Keratinocyte (primary cell): ENCODE data around the gene ZFP36L2. TPM values are rescaled to one million over a fixed set of nuclear protein-coding genes. Genes with fewer than 3 reads are reported as not detected.

Experiments used
- DNase-seq: peaks from one replicate; pipeline ENCODE4 v3.0.0-alpha.2; 2011; ENCODE audit warnings: low read depth, missing footprints, low spot score
- FAIRE-seq: peaks from 2 replicates; lab custom pipeline; 2011; peaks lifted over from hg19 to GRCh38; lab: Jason Lieb, UNC
- H2AFZ ChIP-seq: 2 replicates; pipeline ENCODE4 v1.6.0; 2012; ENCODE audit warnings: low read length, control low read depth, inconsistent platforms; ENCODE audit not compliant: control insufficient read depth
- H3K27ac ChIP-seq: 2 replicates; pipeline ENCODE4 v1.5.1; 2011; ENCODE audit warnings: low read length; ENCODE audit not compliant: control insufficient read depth, insufficient read depth
- H3K27me3 ChIP-seq: 3 replicates; pipeline ENCODE4 v1.6.0; 2011; ENCODE audit warnings: low read length; ENCODE audit not compliant: control insufficient read depth, insufficient read depth; ENCODE audit errors: extremely low read depth
- H3K36me3 ChIP-seq, 2 experiments: 2 replicates in 1 of 2; 3 replicates in 1 of 2; pipeline ENCODE4 v1.5.1; 2011; ENCODE audit warnings: low read length in 2 of 2, mild to moderate bottlenecking in 1 of 2; ENCODE audit not compliant: control insufficient read depth in 2 of 2, insufficient read depth in 2 of 2; ENCODE audit errors: extremely low read depth in 1 of 2
- H3K4me1 ChIP-seq: 3 replicates; pipeline ENCODE4 v1.5.1; 2011; ENCODE audit warnings: low read length; ENCODE audit not compliant: control insufficient read depth, insufficient read depth; ENCODE audit errors: extremely low read depth
- H3K4me2 ChIP-seq: 3 replicates; pipeline ENCODE4 v1.6.0; 2011; ENCODE audit warnings: low read depth, low read length; ENCODE audit not compliant: control insufficient read depth, insufficient read depth; ENCODE audit errors: extremely low read depth
- H3K4me3 ChIP-seq, 3 experiments: fragments of 200-600 bp in 1 of 3; sonication (generic) in 1 of 3; 2 replicates in 2 of 3; 3 replicates in 1 of 3; pipeline ENCODE4 v1.5.1; 2011 to 2016; ENCODE audit warnings: low read length in 3 of 3, mild to moderate bottlenecking in 3 of 3, control low read depth in 2 of 3, inconsistent platforms in 1 of 3, low read depth in 1 of 3, mixed read lengths in 1 of 3, mixed run types in 1 of 3, moderate library complexity in 1 of 3; ENCODE audit not compliant: control insufficient read depth in 2 of 3, insufficient read depth in 2 of 3; ENCODE audit errors: extremely low read depth in 1 of 3
- H3K79me2 ChIP-seq: 2 replicates; pipeline ENCODE4 v1.6.0; 2012; ENCODE audit warnings: low read length; ENCODE audit not compliant: control insufficient read depth, insufficient read depth
- H3K9ac ChIP-seq: 3 replicates; pipeline ENCODE4 v1.6.0; 2011; ENCODE audit warnings: low read length; ENCODE audit not compliant: control insufficient read depth, insufficient read depth; ENCODE audit errors: extremely low read depth
- H3K9me1 ChIP-seq: 3 replicates; pipeline ENCODE4 v1.6.0; 2011; ENCODE audit warnings: low read length; ENCODE audit not compliant: control insufficient read depth, insufficient read depth; ENCODE audit errors: extremely low read depth
- H3K9me3 ChIP-seq: 2 replicates; pipeline ENCODE4 v1.5.1; 2012; ENCODE audit warnings: low read depth, low read length; ENCODE audit not compliant: control insufficient read depth
- H4K20me1 ChIP-seq: 3 replicates; pipeline ENCODE4 v1.6.0; 2011; ENCODE audit warnings: low read length; ENCODE audit not compliant: control insufficient read depth, insufficient read depth; ENCODE audit errors: extremely low read depth
- CTCF ChIP-seq, 3 experiments: IDR thresholded peaks in 1 of 3; conservative IDR thresholded peaks in 1 of 3; optimal IDR thresholded peaks in 1 of 3; 2 replicates in 2 of 3; 3 replicates in 1 of 3; pipeline versions ENCODE3 to v1.5.1; 2011; ENCODE audit warnings: low read length in 3 of 3, mild to moderate bottlenecking in 3 of 3, moderate library complexity in 2 of 3, control low read depth in 1 of 3, inconsistent platforms in 1 of 3; ENCODE audit not compliant: insufficient read depth in 2 of 3; ENCODE audit errors: extremely low read depth in 1 of 3
- EZH2 ChIP-seq: IDR thresholded peaks from one replicate; pipeline ENCODE4 v1.6.1; 2012; ENCODE audit warnings: inconsistent platforms, mild to moderate bottlenecking, low read length, moderate library complexity
- dilution Hi-C: fragments of 300-500 bp; cut with MboI; formaldehyde crosslinking; loops from one replicate; pipeline ENCODE4 v1.7.0; 2020; ENCODE audit warnings: low sequenced_read_pairs; ENCODE audit not compliant: extremely low pct_ligation_motif_present
- polyA plus RNA-seq, 5 experiments: library from polyadenylated mRNA; depleted of rRNA in 3 of 5; stranded (reverse) in 3 of 5; stranded (forward) in 1 of 5; unstranded in 1 of 5; fragments of >200 nt; gene quantifications; 1 replicate in 1 of 5; 2 replicates in 3 of 5; 3 replicates in 1 of 5; pipeline versions ENCODE4 v1.2.1 to v1.2.3, GENCODE V29; 2011 to 2012; ENCODE audit warnings: missing spikeins in 2 of 5, low read depth in 1 of 5, low replicate concordance in 1 of 5

Gene ZFP36L2
- polyA plus RNA-seq, 1 donor (not counting 4 experiments of a cell fraction or from before 2014, with no cell fraction given) = 52.4 TPM

GRCh38 chr2:43240766-43241150, 14.4 kb upstream of the ZFP36L2 start:
- dilution Hi-C loops = no loop called here
- Histone ChIP-seq H2AFZ (no peak overlapping the region), H3K4me1 (no peaks in the 10 kb centered on the region), H3K27ac (no peak overlapping the region), H3K9me1 (no peaks in the 10 kb centered on the region), H3K4me3 (no peak overlapping the region), H3K9ac (no peak overlapping the region), H3K27me3 (no peaks in the 10 kb centered on the region), H3K4me2 (no peak overlapping the region), H4K20me1 (no peaks in the 10 kb centered on the region), H3K79me2 (no peaks in the 10 kb centered on the region), H3K9me3 (no peaks in the 10 kb centered on the region), H3K36me3 (peaks cover 0 to 7% of the 10 kb centered on the region in 2 experiments)
- DNase-seq (no peak), FAIRE-seq (no peak)
- TF ChIP-seq EZH2 (no peak), CTCF (optimal IDR thresholded peaks at IDR 0.05 in 1 of 3, IDR thresholded peaks at IDR 0.05 in 1 of 3, conservative IDR thresholded peaks at IDR 0.05 in 1 of 3; ENCODE audit: extremely low read depth in 1 of 3, insufficient read depth in 2 of 3, low read length in 3 of 3) (no peak)

GRCh38 chr2:43239981-43240765, 13.8 kb upstream of the ZFP36L2 start:
- H3K9me3 ChIP-seq = no peaks in the 10 kb centered on the region
- H4K20me1 ChIP-seq = no peaks in the 10 kb centered on the region
- no peaks in the 10 kb centered on the region for H3K79me2 ChIP-seq
- H2AFZ ChIP-seq = no peak overlapping the region
- H3K9me1 ChIP-seq = no peaks in the 10 kb centered on the region
- H3K4me3 ChIP-seq = no peak overlapping the region
- no peak overlapping the region for H3K4me2 ChIP-seq
- DNase-seq = no peak
- H3K36me3 ChIP-seq = peaks cover 0 to 7% of the 10 kb centered on the region in 2 experiments
- no peak overlapping the region for H3K9ac ChIP-seq
- FAIRE-seq = no peak
- dilution Hi-C loops = no loop called here
- no peaks in the 10 kb centered on the region for H3K27me3 ChIP-seq
- TF ChIP-seq EZH2 = no peak
- TF ChIP-seq CTCF (optimal IDR thresholded peaks at IDR 0.05 in 1 of 3, IDR thresholded peaks at IDR 0.05 in 1 of 3, conservative IDR thresholded peaks at IDR 0.05 in 1 of 3; ENCODE audit: extremely low read depth in 1 of 3, insufficient read depth in 2 of 3, low read length in 3 of 3) = no peak
- no peak overlapping the region for H3K27ac ChIP-seq
- no peaks in the 10 kb centered on the region for H3K4me1 ChIP-seq
